GM23338 (cell line): ENCODE data around the gene MDM2. TPM values are rescaled to one million over a fixed set of nuclear protein-coding genes. Genes with fewer than 3 reads are reported as not detected.

Source experiments
- ATAC-seq: fragments of 200-7000 bp; cut with Tn5 transposase; 3 replicates; pipeline ENCODE4 v1.9.1; 2020
- DNase-seq: peaks from one replicate; pipeline ENCODE4 v3.0.0-alpha.2; 2015; ENCODE audit warnings: low spot score
- H2AFZ ChIP-seq: fragments of 200-600 bp; sonication (generic); 2 replicates; pipeline ENCODE4 v1.8.0; 2016; ENCODE audit warnings: antibody characterized with exemption, mild to moderate bottlenecking, moderate library complexity
- H3F3A ChIP-seq: fragments of 200-600 bp; sonication (generic); replicated peaks from 2 replicates; pipeline ENCODE4 v1.8.0; 2017; ENCODE audit warnings: antibody characterized with exemption, mixed run types, low read depth
- H3K27ac ChIP-seq: fragments of 200-600 bp; sonication (generic); 2 replicates; pipeline ENCODE4 v1.6.1; 2016; ENCODE audit warnings: low read depth
- H3K27me3 ChIP-seq: fragments of 200-600 bp; sonication (generic); 2 replicates; pipeline ENCODE4 v1.8.0; 2016; ENCODE audit warnings: mild to moderate bottlenecking, mixed run types, moderate library complexity; ENCODE audit not compliant: insufficient read depth
- H3K36me3 ChIP-seq: fragments of 200-600 bp; sonication (generic); 2 replicates; pipeline ENCODE4 v1.8.0; 2016; ENCODE audit warnings: mild to moderate bottlenecking; ENCODE audit not compliant: insufficient read depth
- H3K4me1 ChIP-seq: fragments of 200-600 bp; sonication (generic); 2 replicates; pipeline ENCODE4 v1.8.0; 2016; ENCODE audit warnings: mild to moderate bottlenecking, moderate library complexity; ENCODE audit not compliant: insufficient read depth
- H3K4me2 ChIP-seq: fragments of 200-600 bp; sonication (generic); 2 replicates; pipeline ENCODE4 v1.7.1; 2017; ENCODE audit warnings: mixed run types
- H3K4me3 ChIP-seq: fragments of 200-600 bp; sonication (generic); 2 replicates; pipeline ENCODE4 v1.6.1; 2016; ENCODE audit warnings: mixed run types
- H3K79me2 ChIP-seq: fragments of 200-600 bp; sonication (generic); replicated peaks from 2 replicates; pipeline ENCODE4 v1.8.0; 2017; ENCODE audit warnings: mild to moderate bottlenecking; ENCODE audit not compliant: insufficient read depth
- H3K9me2 ChIP-seq: fragments of 200-600 bp; sonication (generic); 2 replicates; pipeline ENCODE4 v1.8.0; 2017; ENCODE audit not compliant: insufficient read depth
- H4K20me1 ChIP-seq: fragments of 200-600 bp; sonication (generic); replicated peaks from 2 replicates; pipeline ENCODE4 v1.8.0; 2017; ENCODE audit warnings: mild to moderate bottlenecking; ENCODE audit not compliant: insufficient read depth
- H3K27ac Mint-ChIP-seq: 2 replicates; pipeline ENCODE4 v1.8.0; 2020; ENCODE audit warnings: inconsistent platforms, mild to moderate bottlenecking, moderate library complexity, mixed read lengths
- H3K27me3 Mint-ChIP-seq: 3 replicates; pipeline ENCODE4 v1.8.0; 2022; ENCODE audit warnings: low read depth, mild to moderate bottlenecking, moderate library complexity, mixed read lengths, inconsistent platforms; ENCODE audit not compliant: insufficient read depth, poor library complexity
- H3K36me3 Mint-ChIP-seq: 3 replicates; pipeline ENCODE4 v1.8.0; 2021; ENCODE audit warnings: low read depth, mild to moderate bottlenecking, inconsistent platforms, moderate library complexity, mixed read lengths
- H3K4me1 Mint-ChIP-seq: 3 replicates; pipeline ENCODE4 v1.8.0; 2020; ENCODE audit warnings: mild to moderate bottlenecking, inconsistent platforms, mixed read lengths
- H3K4me3 Mint-ChIP-seq: 3 replicates; pipeline ENCODE4 v1.8.0; 2021; ENCODE audit warnings: moderate library complexity, mild to moderate bottlenecking, inconsistent platforms, mixed read lengths
- H3K9me3 Mint-ChIP-seq: 3 replicates; pipeline ENCODE4 v1.8.0; 2020; ENCODE audit warnings: moderate library complexity, mild to moderate bottlenecking, inconsistent platforms, mixed read lengths
- CREB1 ChIP-seq: fragments of 250-450 bp; sonication (Bioruptor Pico); IDR thresholded peaks from 2 replicates; pipeline ENCODE4 v1.5.0; 2020; ENCODE audit warnings: low read depth, mild to moderate bottlenecking, moderate library complexity
- CTCF ChIP-seq, 2 experiments: fragments of 200-600 bp in 1 of 2; sonication (generic) in 1 of 2; conservative IDR thresholded peaks; 2 replicates each; pipeline versions ENCODE4 v1.5.1 to v1.6.1; 2016 to 2017; ENCODE audit warnings: antibody characterized with exemption in 2 of 2, low read depth in 2 of 2, mild to moderate bottlenecking in 2 of 2, moderate library complexity in 1 of 2
- ETS1 ChIP-seq: IDR thresholded peaks from 2 replicates; pipeline ENCODE4 v1.6.1; 2016; ENCODE audit warnings: antibody characterized with exemption
- EZH2 ChIP-seq: fragments of 200-600 bp; sonication (generic); IDR thresholded peaks from one replicate; pipeline ENCODE4 v1.8.0; 2017; ENCODE audit warnings: antibody characterized with exemption, mild to moderate bottlenecking, low read depth; ENCODE audit not compliant: unreplicated experiment
- EZH2phosphoT487 ChIP-seq: fragments of 200-600 bp; sonication (generic); IDR thresholded peaks from one replicate; pipeline ENCODE4 v1.8.1; 2018; ENCODE audit warnings: antibody characterized with exemption; ENCODE audit not compliant: unreplicated experiment
- JUNB ChIP-seq: IDR thresholded peaks from one replicate; pipeline ENCODE4 v1.6.1; 2016; ENCODE audit warnings: antibody characterized with exemption; ENCODE audit not compliant: unreplicated experiment
- NANOG ChIP-seq: IDR thresholded peaks from 2 replicates; pipeline ENCODE4 v1.6.1; 2016; ENCODE audit warnings: antibody characterized with exemption, borderline replicate concordance
- POLR2AphosphoS5 ChIP-seq: IDR thresholded peaks from 2 replicates; pipeline ENCODE4 v1.6.1; 2016; ENCODE audit warnings: antibody characterized with exemption, low read depth
- REST ChIP-seq: IDR thresholded peaks from one replicate; pipeline ENCODE4 v1.6.1; 2018; ENCODE audit warnings: antibody characterized with exemption; ENCODE audit not compliant: unreplicated experiment
- STAT1 ChIP-seq: IDR thresholded peaks from one replicate; pipeline ENCODE4 v1.6.1; 2016; ENCODE audit warnings: antibody characterized with exemption; ENCODE audit not compliant: unreplicated experiment
- ZNF114 ChIP-seq: fragments of 250-450 bp; sonication (Bioruptor Pico); IDR thresholded peaks from 2 replicates; pipeline ENCODE4 v1.5.0; 2020; ENCODE audit warnings: mild to moderate bottlenecking, moderate library complexity
- ZNF331 ChIP-seq: fragments of 250-450 bp; sonication (Bioruptor Pico); IDR thresholded peaks from 2 replicates; pipeline ENCODE4 v1.5.0; 2020; ENCODE audit warnings: low read depth, mild to moderate bottlenecking, moderate library complexity
- ZNF462 ChIP-seq: fragments of 250-450 bp; sonication (Bioruptor Pico); IDR thresholded peaks from 2 replicates; pipeline ENCODE4 v1.5.0; 2020; ENCODE audit warnings: mild to moderate bottlenecking, moderate library complexity
- polyA plus RNA-seq: library from polyadenylated mRNA; unstranded; fragments of >200 nt; fragmentation: Nextera tagmentation; extraction: Ambion mirVana; gene quantifications from 2 replicates; pipeline ENCODE4 v1.2.1, GENCODE V29; 2016
- total RNA-seq: library from RNA; depleted of rRNA; stranded (reverse); fragments of >200 nt; shearing (Covaris generic); gene quantifications from 2 replicates; pipeline ENCODE4 v1.2.3, GENCODE V29; 2014

Gene MDM2
- total and polyA plus RNA-seq, 2 experiments from 2014 or later = 105 to 136 TPM

- Histone ChIP-seq H3K27me3 (no peaks in the 10 kb centered on the region), H2AFZ (no peak overlapping the region), H3K9me2 (no peaks in the 10 kb centered on the region), H3K4me2 (no peak overlapping the region), H3K4me1 (no peaks in the 10 kb centered on the region), H3F3A (no peaks in the 10 kb centered on the region), H3K27ac (no peak overlapping the region), H3K4me3 (no peak overlapping the region), H3K79me2 (no peaks in the 10 kb centered on the region), H3K36me3 (peaks cover 18% of the 10 kb centered on the region; the same call in 1 of the 2 replicates), H4K20me1 (0 out of 2 replicates have a peak, but pooled peaks cover 6% of the 10 kb centered on the region)
- Mint-ChIP-seq H3K4me1 (0 out of 3 replicates have a peak, but pooled peaks cover 5% of the 10 kb centered on the region), H3K9me3 (no peaks in the 10 kb centered on the region), H3K27ac (no peak overlapping the region), H3K4me3 (no peak overlapping the region), H3K36me3 (peaks cover 37% of the 10 kb centered on the region), H3K27me3 (peaks cover 1% of the 10 kb centered on the region)
- no peak for TF ChIP-seq JUNB
- TF ChIP-seq ETS1 = no peak
- no peak for TF ChIP-seq STAT1
- no peak for TF ChIP-seq EZH2
- no peak for TF ChIP-seq ZNF331 (CRISPR knock-in tag)
- no peak for TF ChIP-seq CREB1
- no peak for TF ChIP-seq ZNF462
- TF ChIP-seq REST = no peak
- no peak for TF ChIP-seq EZH2phosphoT487
- no peak for TF ChIP-seq CTCF (conservative IDR thresholded peaks at IDR 0.05; ENCODE audit: low read depth in 2 of 2)
- no peak for TF ChIP-seq NANOG
- TF ChIP-seq POLR2AphosphoS5 = no peak
- no peak for TF ChIP-seq ZNF114
- DNase-seq (no peak), ATAC-seq (no peak)
Observed at GRCh38 chr12:68761901-68762630, 45.9 kb upstream of the MDM2 start.
